Astrocyte (in vitro differentiated cells and primary cell): ENCODE measurements around the gene KIF20B. TPM values are rescaled to one million over a fixed set of nuclear protein-coding genes. Genes with fewer than 3 reads are reported as not detected.

ENCODE experiments used
- DNase-seq: peaks from one replicate; pipeline ENCODE4 v3.0.0-alpha.2; 2010; ENCODE audit warnings: low read depth
- FAIRE-seq: peaks from 2 replicates; lab custom pipeline; 2011; peaks lifted over from hg19 to GRCh38; lab: Jason Lieb, UNC
- H2AFZ ChIP-seq: 2 replicates; pipeline ENCODE4 v1.6.0; 2012; ENCODE audit warnings: low read depth, low read length, inconsistent platforms
- H3K27ac ChIP-seq: 2 replicates; pipeline ENCODE4 v1.5.1; 2011; ENCODE audit warnings: low read depth, low read length, inconsistent platforms
- H3K27me3 ChIP-seq: 2 replicates; pipeline ENCODE4 v1.6.0; 2011; ENCODE audit warnings: low read length, inconsistent platforms; ENCODE audit not compliant: insufficient read depth
- H3K36me3 ChIP-seq: 2 replicates; pipeline ENCODE4 v1.5.1; 2011; ENCODE audit warnings: low read length, inconsistent platforms; ENCODE audit not compliant: insufficient read depth
- H3K4me1 ChIP-seq: 2 replicates; pipeline ENCODE4 v1.5.1; 2011; ENCODE audit warnings: low read length, inconsistent platforms; ENCODE audit not compliant: insufficient read depth
- H3K4me2 ChIP-seq: 2 replicates; pipeline ENCODE4 v1.6.0; 2012; ENCODE audit warnings: low read length, inconsistent platforms
- H3K4me3 ChIP-seq: 2 replicates; pipeline ENCODE4 v1.5.1; 2011; ENCODE audit warnings: low read depth, mild to moderate bottlenecking, low read length, inconsistent platforms; ENCODE audit not compliant: insufficient read depth
- H3K79me2 ChIP-seq: 2 replicates; pipeline ENCODE4 v1.6.0; 2012; ENCODE audit warnings: mild to moderate bottlenecking, low read length, inconsistent platforms; ENCODE audit not compliant: insufficient read depth
- H3K9ac ChIP-seq: 2 replicates; pipeline ENCODE4 v1.6.0; 2012; ENCODE audit warnings: mild to moderate bottlenecking, low read length, inconsistent platforms
- H3K9me3 ChIP-seq: 2 replicates; pipeline ENCODE4 v1.5.1; 2012; ENCODE audit warnings: low read depth, mild to moderate bottlenecking, low read length, inconsistent platforms; ENCODE audit not compliant: insufficient read depth
- H4K20me1 ChIP-seq: 2 replicates; pipeline ENCODE4 v1.6.0; 2012; ENCODE audit warnings: low read length, inconsistent platforms; ENCODE audit not compliant: insufficient read depth
- H3K27ac Mint-ChIP-seq: one replicate; pipeline ENCODE4 v1.8.0; 2021; ENCODE audit warnings: mild to moderate bottlenecking, mixed read lengths; ENCODE audit not compliant: unreplicated experiment
- H3K27me3 Mint-ChIP-seq: one replicate; pipeline ENCODE4 v1.8.0; 2021; ENCODE audit warnings: low read depth, mixed read lengths; ENCODE audit not compliant: unreplicated experiment
- H3K36me3 Mint-ChIP-seq: one replicate; pipeline ENCODE4 v1.8.0; 2021; ENCODE audit warnings: low read depth, mixed read lengths; ENCODE audit not compliant: unreplicated experiment
- H3K4me1 Mint-ChIP-seq: one replicate; pipeline ENCODE4 v1.8.0; 2021; ENCODE audit warnings: low read depth, mixed read lengths; ENCODE audit not compliant: unreplicated experiment
- H3K4me3 Mint-ChIP-seq: one replicate; pipeline ENCODE4 v1.8.0; 2021; ENCODE audit warnings: mild to moderate bottlenecking, moderate library complexity, mixed read lengths; ENCODE audit not compliant: unreplicated experiment
- H3K9me3 Mint-ChIP-seq: one replicate; pipeline ENCODE4 v1.8.0; 2021; ENCODE audit warnings: mild to moderate bottlenecking, mixed read lengths; ENCODE audit not compliant: unreplicated experiment
- CTCF ChIP-seq: IDR thresholded peaks from 2 replicates; pipeline ENCODE4 v1.5.1; 2011; ENCODE audit warnings: low read depth, mild to moderate bottlenecking, inconsistent platforms, low read length, moderate library complexity; ENCODE audit not compliant: insufficient read depth
- EZH2 ChIP-seq: IDR thresholded peaks from 2 replicates; pipeline ENCODE4 v1.6.1; 2012; ENCODE audit warnings: mild to moderate bottlenecking, low read length, inconsistent platforms; ENCODE audit not compliant: insufficient read depth
- total RNA-seq: library from RNA; stranded (reverse); gene quantifications from 2 replicates; pipeline ENCODE4 v1.2.1, GENCODE V29; 2021

Gene KIF20B
- total RNA-seq, 1 donor from 2014 or later, result 7.1 TPM

- Mint-ChIP-seq H3K27me3 (peaks cover 29% of the 10 kb centered on the region), H3K27ac (peak overlapping the region; percentile 21), H3K36me3 (peaks cover 2% of the 10 kb centered on the region), H3K4me3 (no peak overlapping the region), H3K4me1 (peaks cover 18% of the 10 kb centered on the region), H3K9me3 (peaks cover 13% of the 10 kb centered on the region)
- Histone ChIP-seq H4K20me1 (no peaks in the 10 kb centered on the region), H3K4me3 (peak overlapping the region; percentile 11), H3K79me2 (no peaks in the 10 kb centered on the region), H3K27me3 (no peaks in the 10 kb centered on the region), H3K4me1 (peaks cover 12% of the 10 kb centered on the region), H3K9ac (peak overlapping the region; percentile 15), H2AFZ (no peak overlapping the region), H3K4me2 (peak overlapping the region; percentile 76), H3K27ac (peak overlapping the region; percentile 33), H3K36me3 (no peaks in the 10 kb centered on the region), H3K9me3 (no peaks in the 10 kb centered on the region)
- no peak for FAIRE-seq
- peak; percentile 9 for DNase-seq
- TF ChIP-seq CTCF (no peak), EZH2 (no peak)
Observed at GRCh38 chr10:89652806-89653370, 48.5 kb upstream of the KIF20B start.

GRCh38 chr10:89653410-89653869, 48.0 kb upstream of the KIF20B start:
- no peaks in the 10 kb centered on the region for H4K20me1 ChIP-seq
- peaks cover 12% of the 10 kb centered on the region for H3K4me1 ChIP-seq
- no peak overlapping the region for H2AFZ ChIP-seq
- Mint-ChIP-seq H3K9me3 (peaks cover 13% of the 10 kb centered on the region), H3K27me3 (peaks cover 26% of the 10 kb centered on the region), H3K27ac (peak overlapping the region; percentile 21), H3K4me3 (no peak overlapping the region), H3K4me1 (peaks cover 18% of the 10 kb centered on the region), H3K36me3 (peaks cover 2% of the 10 kb centered on the region)
- peak; percentile 54 for FAIRE-seq
- DNase-seq, result peak; percentile 92
- H3K27ac ChIP-seq, result peak overlapping the region; percentile 33
- no peak overlapping the region for H3K4me3 ChIP-seq
- H3K9ac ChIP-seq, result peak overlapping the region; percentile 11
- H3K4me2 ChIP-seq, result peak overlapping the region; percentile 76
- no peaks in the 10 kb centered on the region for H3K9me3 ChIP-seq
- TF ChIP-seq CTCF, result no peak
- TF ChIP-seq EZH2, result no peak
- H3K27me3 ChIP-seq, result no peaks in the 10 kb centered on the region
- H3K36me3 ChIP-seq, result no peaks in the 10 kb centered on the region
- H3K79me2 ChIP-seq, result no peaks in the 10 kb centered on the region

GRCh38 chr10:89655722-89656121, 45.7 kb upstream of the KIF20B start:
- H3K9ac ChIP-seq, result no peak overlapping the region
- H3K36me3 ChIP-seq, result no peaks in the 10 kb centered on the region
- H4K20me1 ChIP-seq, result no peaks in the 10 kb centered on the region
- TF ChIP-seq EZH2 (no peak), CTCF (no peak)
- no peaks in the 10 kb centered on the region for H3K27me3 ChIP-seq
- no peak for FAIRE-seq
- Mint-ChIP-seq H3K36me3 (no peaks in the 10 kb centered on the region), H3K9me3 (peaks cover 9% of the 10 kb centered on the region), H3K27me3 (peaks cover 19% of the 10 kb centered on the region), H3K4me1 (peaks cover 18% of the 10 kb centered on the region), H3K27ac (no peak overlapping the region), H3K4me3 (no peak overlapping the region)
- H3K4me2 ChIP-seq, result no peak overlapping the region
- H3K4me3 ChIP-seq, result no peak overlapping the region
- H3K9me3 ChIP-seq, result no peaks in the 10 kb centered on the region
- no peak overlapping the region for H3K27ac ChIP-seq
- H3K4me1 ChIP-seq, result peaks cover 23% of the 10 kb centered on the region
- DNase-seq, result no peak
- no peak overlapping the region for H2AFZ ChIP-seq
- H3K79me2 ChIP-seq, result no peaks in the 10 kb centered on the region
